WTC11 (cell line): ENCODE results near the gene NOTUM. TPM values are rescaled to one million over a fixed set of nuclear protein-coding genes. Genes with fewer than 3 reads are reported as not detected.

Experiments used
- ATAC-seq: fragments of 200-7000 bp; cut with Tn5 transposase; 2 replicates; pipeline ENCODE4 v1.10.0; 2021; ENCODE audit warnings: mild to moderate bottlenecking, moderate library complexity
- CTCF ChIA-PET: fragments of 300-600 bp; sonication (Branson Sonifier 250); formaldehyde crosslinking; loops from one replicate; lab custom pipeline; 2021; ENCODE audit warnings: antibody characterized with exemption; lab: Charles Lee
- POLR2A ChIA-PET: fragments of 350-600 bp; sonication (Branson Sonifier 250); formaldehyde crosslinking; loops from one replicate; lab custom pipeline; 2021; ENCODE audit warnings: antibody characterized with exemption; lab: Charles Lee
- DNase-seq: peaks from one replicate; pipeline ENCODE4 v3.0.0; 2021; ENCODE audit warnings: low spot score
- H3K27ac Mint-ChIP-seq: 2 replicates; pipeline ENCODE4 v1.8.0; 2021; ENCODE audit warnings: mixed read lengths
- H3K27me3 Mint-ChIP-seq: 2 replicates; pipeline ENCODE4 v1.8.0; 2021; ENCODE audit warnings: low read depth, mild to moderate bottlenecking, moderate library complexity, mixed read lengths
- H3K36me3 Mint-ChIP-seq: 2 replicates; pipeline ENCODE4 v1.8.0; 2021; ENCODE audit warnings: mixed read lengths
- H3K4me1 Mint-ChIP-seq: 2 replicates; pipeline ENCODE4 v1.8.0; 2022; ENCODE audit warnings: mixed read lengths
- H3K4me3 Mint-ChIP-seq: 2 replicates; pipeline ENCODE4 v1.8.0; 2021; ENCODE audit warnings: mild to moderate bottlenecking, moderate library complexity, mixed read lengths
- H3K9me3 Mint-ChIP-seq: 2 replicates; pipeline ENCODE4 v1.8.0; 2021; ENCODE audit warnings: mixed read lengths
- ETV6 ChIP-seq: sonication (generic); formaldehyde crosslinking; IDR thresholded peaks from 2 replicates; pipeline ENCODE4 v1.8.1; 2022; ENCODE audit warnings: mild to moderate bottlenecking, missing genetic modification reagents
- FOXJ3 ChIP-seq: sonication (generic); formaldehyde crosslinking; IDR thresholded peaks from 2 replicates; pipeline ENCODE4 v1.9.0; 2021; ENCODE audit warnings: missing genetic modification reagents, mild to moderate bottlenecking, borderline replicate concordance
- NR1H2 ChIP-seq: sonication (generic); formaldehyde crosslinking; IDR thresholded peaks from 2 replicates; pipeline ENCODE4 v1.9.0; 2021; ENCODE audit warnings: mild to moderate bottlenecking, moderate library complexity, missing genetic modification reagents
- SMAD3 ChIP-seq: sonication (generic); formaldehyde crosslinking; IDR thresholded peaks from 2 replicates; pipeline ENCODE4 v1.8.0; 2022; ENCODE audit warnings: missing genetic modification reagents, mild to moderate bottlenecking, borderline replicate concordance
- TEAD1 ChIP-seq: sonication (generic); formaldehyde crosslinking; IDR thresholded peaks from 2 replicates; pipeline ENCODE4 v1.8.0; 2022; ENCODE audit warnings: mild to moderate bottlenecking, missing genetic modification reagents
- ZNF121 ChIP-seq: sonication (generic); formaldehyde crosslinking; IDR thresholded peaks from 2 replicates; pipeline ENCODE4 v1.8.0; 2023; ENCODE audit warnings: missing genetic modification reagents
- ZNF281 ChIP-seq: sonication (generic); formaldehyde crosslinking; IDR thresholded peaks from 2 replicates; pipeline ENCODE4 v1.8.0; 2023; ENCODE audit warnings: mild to moderate bottlenecking, missing genetic modification reagents
- ZNF396 ChIP-seq: fragments of 250-450 bp; sonication (Bioruptor Pico); IDR thresholded peaks from 2 replicates; pipeline ENCODE4 v1.8.0; 2021; ENCODE audit warnings: mild to moderate bottlenecking, moderate library complexity, borderline replicate concordance
- ZNF423 ChIP-seq: fragments of 250-450 bp; sonication (Bioruptor Pico); IDR thresholded peaks from 2 replicates; pipeline ENCODE4 v2.1.2; 2022; ENCODE audit warnings: mild to moderate bottlenecking, moderate library complexity
- total RNA-seq: library from RNA; stranded (reverse); gene quantifications from 3 replicates; pipeline ENCODE4 v1.2.3, GENCODE V29; 2021
- TF ChIP-seq, protein P1 (sequence below): fragments of 250-450 bp; sonication (Bioruptor Pico); IDR thresholded peaks from 2 replicates; pipeline ENCODE4 v1.9.0; 2021; ENCODE audit warnings: moderate library complexity, mild to moderate bottlenecking, inconsistent platforms, borderline replicate concordance
- TF ChIP-seq, protein P2 (sequence below): sonication (generic); formaldehyde crosslinking; IDR thresholded peaks from 2 replicates; pipeline ENCODE4 v1.8.1; 2022; ENCODE audit warnings: missing genetic modification reagents, borderline replicate concordance

NOTUM gene
- total RNA-seq, 1 experiment from 2014 or later, result 1.7 TPM

GRCh38 chr17:81941484-81942166 is 19.4 kb downstream of the NOTUM start:
- peak overlapping the region; percentile 22 for H3K4me3 Mint-ChIP-seq
- peak; percentile 16 for ATAC-seq
- CTCF ChIA-PET, result interaction anchor here (1.0 to 3.2 kb wide), 5 partner anchors 14 to 81 kb away, joined by 3 to 16 read pairs (median 4); partner anchors contain the start of genes CENPX and MAFG
- peaks cover 12% of the 10 kb centered on the region; the same call in 1 of the 2 replicates for H3K4me1 Mint-ChIP-seq
- H3K27ac Mint-ChIP-seq, result no peak overlapping the region
- H3K27me3 Mint-ChIP-seq, result peaks cover 23% of the 10 kb centered on the region
- DNase-seq, result peak; percentile 68
- no peaks in the 10 kb centered on the region for H3K36me3 Mint-ChIP-seq
- no peaks in the 10 kb centered on the region for H3K9me3 Mint-ChIP-seq
- POLR2A ChIA-PET, result no interaction called here
- TF ChIP-seq ZNF423 (CRISPR knock-in tag), result 0 out of 2 replicates have a peak, but pooled peaks have one; percentile 18
- TF ChIP-seq, protein P1, sequence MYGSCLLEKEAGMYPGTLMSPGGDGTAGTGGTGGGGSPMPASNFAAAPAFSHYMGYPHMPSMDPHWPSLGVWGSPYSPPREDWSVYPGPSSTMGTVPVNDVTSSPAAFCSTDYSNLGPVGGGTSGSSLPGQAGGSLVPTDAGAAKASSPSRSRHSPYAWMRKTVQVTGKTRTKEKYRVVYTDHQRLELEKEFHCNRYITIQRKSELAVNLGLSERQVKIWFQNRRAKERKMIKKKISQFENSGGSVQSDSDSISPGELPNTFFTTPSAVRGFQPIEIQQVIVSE (CRISPR knock-in tag), result no peak

DNA sequence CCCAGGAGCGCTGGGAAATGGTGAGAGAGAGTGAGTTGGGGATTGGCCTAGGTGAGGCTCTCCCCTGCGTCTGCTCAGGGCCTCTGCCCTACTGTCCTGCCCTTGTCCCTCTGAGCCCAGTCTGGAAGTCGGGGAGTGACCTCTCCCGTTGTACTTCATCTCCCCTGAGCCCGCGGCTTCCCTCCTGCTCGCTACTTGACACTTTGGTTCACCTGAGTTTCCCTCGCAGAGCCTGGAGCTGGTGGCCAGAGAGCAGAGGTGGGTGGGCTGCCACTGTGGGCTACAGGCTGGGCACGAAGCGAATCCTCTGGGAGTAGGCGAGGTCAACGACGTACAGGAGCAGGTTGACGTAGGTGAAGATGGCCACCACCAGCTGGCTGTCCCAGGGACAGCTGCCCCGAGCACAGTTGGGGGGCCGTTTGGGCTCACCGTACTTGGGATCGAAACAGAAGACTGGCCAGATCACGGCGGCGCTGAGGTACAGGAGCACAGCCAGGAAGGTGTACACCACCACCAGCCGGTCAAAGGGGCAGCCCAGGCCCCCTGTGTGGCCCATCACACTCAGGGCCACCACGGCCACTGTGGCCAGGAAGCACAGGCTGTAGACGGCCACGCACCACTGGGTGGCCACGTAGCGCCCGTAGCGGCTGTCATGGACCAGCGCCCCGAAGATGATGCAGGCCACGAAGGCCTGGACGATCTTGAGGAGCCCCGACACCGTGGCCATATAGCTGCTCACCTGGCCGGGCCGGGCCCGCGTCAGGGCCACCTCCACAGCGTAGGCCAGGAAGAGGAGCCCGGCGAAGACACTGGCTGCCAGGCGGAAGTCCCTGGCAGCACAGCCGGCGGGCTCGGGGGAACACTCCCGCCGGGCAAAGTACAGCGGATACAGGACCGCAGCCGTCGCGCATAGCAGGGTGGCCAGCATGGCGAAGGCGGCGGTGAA is 20.2 kb downstream of the NOTUM start:
- CTCF ChIA-PET, result interaction anchor here (0.6 to 3.2 kb wide), 8 partner anchors 13 to 82 kb away, joined by 3 to 16 read pairs (median 4); partner anchors contain the start of genes CENPX and MAFG
- no peak for ATAC-seq

DNA sequence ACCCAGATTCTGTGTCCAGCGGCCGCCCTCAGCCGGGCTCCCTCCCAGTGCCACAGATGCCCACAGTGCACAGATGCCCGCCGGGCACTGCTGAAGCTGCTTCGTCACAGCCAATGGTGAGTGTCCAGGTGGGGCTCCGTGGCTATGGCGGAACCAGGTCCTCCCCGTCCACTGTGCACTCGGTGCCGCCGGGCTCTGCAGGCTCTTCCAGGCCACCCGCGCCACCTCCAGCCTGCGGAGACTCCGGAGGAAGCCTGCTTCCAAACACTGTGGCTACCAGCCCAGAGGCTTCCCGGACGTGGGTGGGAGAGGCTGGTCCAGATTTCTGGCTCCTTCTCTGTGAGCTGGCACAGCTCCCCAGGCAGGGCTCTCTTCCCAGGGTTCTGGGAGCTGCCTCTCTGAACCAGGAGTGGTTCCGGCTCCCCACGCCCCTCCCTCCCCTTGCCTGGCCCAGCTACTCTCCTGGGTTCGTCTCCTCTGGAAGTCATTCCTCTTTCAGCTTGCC is 21.1 kb downstream of the NOTUM start:
- no peak for ATAC-seq
- TF ChIP-seq NR1H2 (CRISPR knock-in tag), result no peak
- no peak for TF ChIP-seq ZNF121
- TF ChIP-seq ZNF281 (CRISPR knock-in tag), result no peak
- no peak for TF ChIP-seq TEAD1 (CRISPR knock-in tag)
- TF ChIP-seq ETV6 (CRISPR knock-in tag), result no peak
- no peak for TF ChIP-seq ZNF396 (CRISPR knock-in tag)
- peaks cover 3% of the 10 kb centered on the region; the same call in 1 of the 2 replicates for H3K36me3 Mint-ChIP-seq
- H3K4me1 Mint-ChIP-seq, result peaks cover 22% of the 10 kb centered on the region
- no peak overlapping the region for H3K27ac Mint-ChIP-seq
- H3K9me3 Mint-ChIP-seq, result no peaks in the 10 kb centered on the region
- CTCF ChIA-PET, result interaction anchor here (0.6 to 3.2 kb wide), 4 partner anchors 19 to 81 kb away, joined by 3 to 16 read pairs (median 4); no protein-coding TSS in a partner anchor
- no peak for DNase-seq
- no peak overlapping the region for H3K4me3 Mint-ChIP-seq
- POLR2A ChIA-PET, result interaction anchor here (0.5 to 1.2 kb wide), 2 partner anchors 8 to 9 kb away, joined by 3 read pairs; no protein-coding TSS in a partner anchor
- H3K27me3 Mint-ChIP-seq, result peaks cover 23% of the 10 kb centered on the region

More for the DNA sequence above, 20.2 kb downstream of the NOTUM start:
- no peak overlapping the region for H3K4me3 Mint-ChIP-seq
- no peak for DNase-seq
- peaks cover 23% of the 10 kb centered on the region for H3K27me3 Mint-ChIP-seq
- H3K36me3 Mint-ChIP-seq, result no peaks in the 10 kb centered on the region
- no peak overlapping the region for H3K27ac Mint-ChIP-seq
- POLR2A ChIA-PET, result interaction anchor here (1.2 kb wide), 1 partner anchor 9 kb away, joined by 3 read pairs; no protein-coding TSS in a partner anchor
- no peaks in the 10 kb centered on the region for H3K9me3 Mint-ChIP-seq
- peaks cover 20% of the 10 kb centered on the region for H3K4me1 Mint-ChIP-seq
- TF ChIP-seq, protein P2, sequence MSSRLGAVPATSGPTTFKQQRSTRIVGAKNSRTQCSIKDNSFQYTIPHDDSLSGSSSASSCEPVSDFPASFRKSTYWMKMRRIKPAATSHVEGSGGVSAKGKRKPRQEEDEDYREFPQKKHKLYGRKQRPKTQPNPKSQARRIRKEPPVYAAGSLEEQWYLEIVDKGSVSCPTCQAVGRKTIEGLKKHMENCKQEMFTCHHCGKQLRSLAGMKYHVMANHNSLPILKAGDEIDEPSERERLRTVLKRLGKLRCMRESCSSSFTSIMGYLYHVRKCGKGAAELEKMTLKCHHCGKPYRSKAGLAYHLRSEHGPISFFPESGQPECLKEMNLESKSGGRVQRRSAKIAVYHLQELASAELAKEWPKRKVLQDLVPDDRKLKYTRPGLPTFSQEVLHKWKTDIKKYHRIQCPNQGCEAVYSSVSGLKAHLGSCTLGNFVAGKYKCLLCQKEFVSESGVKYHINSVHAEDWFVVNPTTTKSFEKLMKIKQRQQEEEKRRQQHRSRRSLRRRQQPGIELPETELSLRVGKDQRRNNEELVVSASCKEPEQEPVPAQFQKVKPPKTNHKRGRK, result no peak
- no peak for TF ChIP-seq FOXJ3 (CRISPR knock-in tag)
- no peak for TF ChIP-seq SMAD3
